Right ventricle myocardium inferior (tissue), 1 donor: Measurements from ENCODE around the gene UBE2D1. TPM values are rescaled to one million over a fixed set of nuclear protein-coding genes. Genes with fewer than 3 reads are reported as not detected.
A peak's percentile ranks its signal among the peaks of the same experiment; 100 is the strongest.

Experiments
- ATAC-seq: fragments of 200-7000 bp; cut with Tn5 transposase; one replicate; pipeline ENCODE4 v1.9.1; 2020; ENCODE audit warnings: mild to moderate bottlenecking, moderate library complexity
- DNase-seq: peaks from one replicate; pipeline ENCODE4 v3.0.0; 2021; ENCODE audit errors: missing footprints
- intact Hi-C: fragments of 100-400 bp; cut with DNase I; formaldehyde crosslinking; loops from one replicate; pipeline ENCODE4 v1.11.0; 2022
- total RNA-seq: library from RNA; stranded (reverse); fragmentation: NEBNext Ultra II Directional; extraction: Animal tissue kit (Norgen Biotek cat#: 25700); gene quantifications from one replicate; pipeline ENCODE4 v1.2.1, GENCODE V29; 2021
- donor health status: DM: no; HTN: yes; CAD: no; lungs with severe emphysema.

UBE2D1 gene
- total RNA-seq, 1 donor from 2014 or later = 55.3 TPM

DNA sequence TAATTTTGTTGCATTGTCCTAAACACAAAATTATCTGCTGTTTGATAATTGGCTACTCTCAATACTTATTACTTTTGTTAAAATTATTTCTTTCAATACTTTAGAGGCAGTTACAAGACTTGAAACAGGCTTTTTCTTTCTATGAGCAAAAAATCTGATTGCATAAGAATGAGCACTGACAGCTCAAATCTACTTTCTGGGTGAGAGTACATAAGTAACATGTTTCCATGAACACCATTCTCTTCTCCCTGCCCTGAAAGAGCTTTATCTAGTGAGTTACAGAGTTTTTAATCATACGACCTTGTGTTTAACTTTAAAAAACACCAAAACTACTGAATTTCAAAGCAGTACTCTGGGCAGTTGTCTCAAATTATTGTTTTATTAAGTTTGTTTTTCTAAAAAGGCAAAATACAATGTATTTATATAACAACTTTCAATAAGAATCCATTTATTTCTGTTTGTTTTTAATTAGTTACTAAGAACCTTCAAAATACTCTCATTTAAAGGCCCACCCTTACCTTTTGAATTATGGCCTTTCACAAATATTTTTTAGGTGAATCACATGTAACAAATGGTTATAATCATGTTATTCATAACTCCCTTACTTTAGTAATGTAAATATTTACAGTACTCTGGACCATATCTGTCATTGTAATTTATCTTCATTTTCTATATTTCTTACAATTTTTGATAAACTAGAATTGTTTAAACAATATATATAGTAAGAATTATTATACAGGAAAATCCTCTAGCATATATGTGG is 27.4 kb downstream of the UBE2D1 start:
- intact Hi-C loops = no loop called here
- no peak for ATAC-seq

DNA sequence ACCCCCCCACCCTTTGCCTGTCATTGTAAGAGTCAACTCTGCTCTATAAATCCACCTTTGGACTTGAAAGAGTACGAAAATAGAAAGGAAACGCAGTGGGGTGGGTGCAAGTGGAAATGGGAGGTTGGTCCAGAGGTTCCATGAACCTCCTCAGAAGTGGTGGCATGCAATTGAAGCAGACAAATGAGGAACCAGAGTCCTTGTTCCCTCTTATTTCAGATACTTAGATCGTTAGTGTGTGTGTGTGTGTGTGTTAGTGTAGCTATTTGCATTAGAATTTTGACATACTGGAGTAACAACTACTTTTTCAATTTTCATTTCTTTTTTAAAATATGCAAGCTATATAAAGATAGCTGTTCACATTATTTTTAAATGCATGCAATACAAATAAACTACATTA is 32.3 kb downstream of the UBE2D1 start:
- ATAC-seq (no peak), DNase-seq (no peak)
- intact Hi-C loops = no loop called here

More for the DNA sequence above, 27.4 kb downstream of the UBE2D1 start:
- DNase-seq = no peak

DNA sequence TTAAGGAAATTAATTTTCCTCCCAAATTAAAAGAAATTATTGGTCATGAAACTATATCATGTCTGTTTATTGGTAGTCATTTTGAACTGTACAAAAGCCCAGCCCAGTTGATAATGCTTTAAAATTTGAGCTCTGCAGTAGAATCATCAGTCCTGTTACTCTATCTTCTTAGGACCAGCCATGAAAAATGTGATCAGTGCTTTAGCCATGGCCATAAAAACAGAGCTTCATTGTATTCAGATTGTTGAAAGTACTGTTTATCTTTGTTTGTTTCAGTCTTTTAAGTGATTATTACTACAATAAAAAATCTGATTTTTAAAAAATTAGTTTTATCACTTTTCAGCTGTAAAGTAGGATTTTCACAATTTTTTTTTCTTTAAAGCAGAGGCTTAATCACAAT is 36.7 kb downstream of the UBE2D1 start:
- intact Hi-C loops = no loop called here
- DNase-seq = no peak
- no peak for ATAC-seq

DNA sequence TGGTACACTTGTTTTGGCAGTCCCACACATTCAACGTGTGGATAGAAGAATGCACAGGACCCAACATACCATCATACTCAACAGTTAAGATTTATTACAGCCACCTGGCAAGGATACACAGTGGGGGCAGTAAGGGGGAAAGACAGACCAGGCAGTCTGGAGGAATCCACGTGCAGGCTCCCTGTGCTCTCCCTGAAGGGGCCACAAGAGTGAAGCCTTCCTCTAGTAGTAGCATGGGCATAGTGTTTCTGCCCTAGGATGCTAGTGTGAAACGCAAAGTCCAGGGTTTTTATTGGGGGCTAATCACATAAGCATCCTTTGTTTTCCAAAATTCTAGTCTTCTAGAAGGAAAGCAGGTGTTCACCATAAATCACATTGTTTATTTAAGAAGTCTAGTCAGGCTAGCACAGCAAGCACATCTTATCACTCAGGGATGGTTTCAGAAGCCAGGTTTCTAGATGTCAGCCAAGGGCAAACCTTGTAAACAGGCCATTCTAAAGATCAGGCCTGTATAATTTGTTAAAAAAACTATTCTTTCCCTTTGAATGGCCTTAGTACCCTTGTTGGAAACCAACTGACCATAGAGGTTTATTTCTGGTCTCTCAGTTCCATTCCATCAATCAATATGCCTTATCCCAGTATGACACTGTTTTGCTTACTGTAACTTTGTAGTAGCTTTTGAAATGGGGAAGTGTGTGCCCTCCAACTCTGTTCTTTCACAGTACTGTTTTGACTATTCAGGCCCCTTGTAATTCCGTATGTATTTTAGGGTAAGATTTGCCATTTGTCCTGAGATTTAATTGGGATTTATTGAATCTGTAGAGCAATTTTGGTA is 38.0 kb downstream of the UBE2D1 start:
- intact Hi-C loops = no loop called here
- no peak for DNase-seq
- ATAC-seq = no peak

DNA sequence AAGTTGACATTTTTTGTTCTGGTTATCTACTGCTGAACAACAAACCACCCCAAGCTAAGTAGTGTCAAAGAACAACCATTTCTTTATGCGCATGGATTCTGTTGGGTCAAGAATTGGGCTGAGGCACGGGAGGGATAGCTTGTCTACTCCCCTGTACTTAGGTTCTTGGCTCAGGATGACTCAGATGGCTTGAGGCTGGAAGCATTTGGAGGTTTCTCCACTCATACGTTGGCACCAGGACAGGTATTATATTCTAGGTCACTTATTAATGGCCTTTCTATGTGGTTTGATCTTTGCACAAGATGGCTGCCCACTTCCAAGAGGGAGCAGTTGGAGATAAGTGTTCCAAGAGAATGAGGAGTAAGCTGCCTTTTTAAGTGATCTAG is 38.6 kb downstream of the UBE2D1 start:
- no peak for DNase-seq
- intact Hi-C loops = no loop called here
- no peak for ATAC-seq

DNA sequence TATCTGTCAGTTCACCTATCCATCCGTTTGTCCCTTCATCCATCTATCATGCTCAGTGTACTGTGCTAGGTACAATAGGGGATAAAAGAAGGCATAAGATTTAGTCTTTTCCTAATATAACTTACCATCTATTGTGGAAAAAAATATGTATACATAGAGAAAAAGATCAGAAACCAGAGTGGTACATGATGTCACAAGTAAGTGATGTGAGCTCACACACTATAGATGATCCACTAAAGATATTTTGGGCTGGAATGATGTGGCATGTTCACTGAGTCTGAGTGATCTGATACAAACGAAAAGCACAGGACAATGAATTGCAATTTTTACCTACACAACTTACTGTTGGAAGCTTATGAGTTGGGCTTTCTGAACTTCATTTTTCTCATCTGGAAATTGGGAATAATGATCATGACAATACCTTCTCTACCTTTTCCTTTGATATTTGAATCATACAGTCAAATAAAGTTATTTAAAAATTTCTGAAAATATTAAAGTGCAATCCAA is 47.7 kb downstream of the UBE2D1 start:
- intact Hi-C loops = loop anchor here (10.0 kb wide), 1 partner anchor 208 kb away; no protein-coding TSS in a partner anchor
- DNase-seq = no peak
- no peak for ATAC-seq

DNA sequence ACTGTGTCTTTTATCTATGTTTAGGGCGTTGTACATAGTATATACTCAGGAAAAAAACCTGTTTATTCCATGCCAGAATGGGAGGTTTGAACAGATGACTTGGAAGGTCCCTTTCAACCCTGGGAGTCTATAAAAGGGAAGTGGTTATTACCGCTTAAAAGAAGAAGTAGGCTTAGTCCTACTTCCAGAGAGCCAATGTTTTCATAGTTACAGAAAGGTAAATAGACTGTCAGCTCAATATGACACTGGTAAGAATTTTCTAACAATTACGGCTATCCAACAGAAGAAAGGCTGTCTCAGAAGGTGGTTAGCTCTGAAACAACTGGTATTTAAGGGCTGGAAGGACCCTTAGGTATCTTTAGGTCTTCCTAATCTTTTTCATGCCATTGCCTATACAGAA is 49.3 kb downstream of the UBE2D1 start:
- DNase-seq (no peak), ATAC-seq (no peak)
- intact Hi-C loops = loop anchor here (2.0 to 10.0 kb wide), 3 partner anchors 49 to 209 kb away; partner anchors contain the start of gene UBE2D1

DNA sequence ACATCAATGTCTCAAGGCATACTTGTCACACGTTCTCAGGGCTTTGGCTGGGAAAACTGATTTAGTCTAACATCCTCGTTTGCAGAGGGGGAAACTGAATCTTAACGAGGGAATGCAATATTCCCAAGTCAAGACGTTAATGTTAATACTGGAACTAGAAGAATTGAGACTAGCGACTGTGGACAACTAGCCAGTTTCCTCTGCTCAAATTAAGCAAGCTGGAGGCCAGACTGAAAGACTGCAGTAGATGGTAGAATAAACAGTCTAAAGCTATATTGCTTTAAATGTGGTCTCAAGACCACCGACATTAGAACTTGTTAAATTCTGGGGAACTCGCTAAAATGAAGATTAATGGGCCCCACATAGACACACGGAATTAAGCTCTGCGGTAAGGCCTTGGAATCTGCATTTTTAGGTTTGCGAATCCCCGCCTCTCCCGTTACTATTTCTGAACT is 49.8 kb downstream of the UBE2D1 start:
- intact Hi-C loops = loop anchor here (2.0 to 10.0 kb wide), 3 partner anchors 50 to 210 kb away; partner anchors contain the start of gene UBE2D1
- DNase-seq (no peak), ATAC-seq (peak; percentile 3)

DNA sequence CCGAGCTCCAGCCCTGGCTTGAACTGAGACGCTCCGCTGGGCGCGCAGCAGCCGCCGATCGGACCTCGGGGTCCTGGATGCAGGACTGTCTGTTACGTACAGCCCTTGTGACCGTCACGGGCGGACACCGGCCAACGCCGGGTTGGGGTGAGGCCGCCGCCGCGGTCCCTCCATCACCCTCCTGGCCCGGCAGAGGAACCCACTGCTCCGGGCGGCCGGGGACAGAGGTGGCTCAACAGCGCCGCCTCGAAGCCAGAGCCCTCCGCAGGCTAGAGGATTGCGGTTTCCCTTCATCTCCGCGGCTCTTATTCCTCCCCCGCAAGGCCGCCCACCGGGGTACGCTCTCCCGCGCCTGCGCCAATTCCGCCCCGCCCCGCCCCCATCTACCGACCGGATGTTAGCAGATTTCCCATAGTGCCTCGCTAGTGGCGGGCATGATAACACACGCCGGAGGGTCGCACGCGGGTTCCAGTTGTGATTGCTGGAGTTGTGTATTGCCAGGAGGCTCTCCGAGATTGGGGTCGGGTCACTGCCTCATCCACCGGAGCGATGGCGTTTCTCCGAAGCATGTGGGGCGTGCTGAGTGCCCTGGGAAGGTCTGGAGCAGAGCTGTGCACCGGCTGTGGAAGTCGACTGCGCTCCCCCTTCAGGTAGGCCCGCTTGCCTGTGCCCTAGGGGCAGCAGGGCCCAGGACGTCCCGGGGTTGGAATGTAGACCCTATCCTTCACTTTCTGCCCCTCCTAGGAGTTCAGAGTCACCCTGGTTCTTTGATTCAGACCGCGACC is 50.4 kb downstream of the UBE2D1 start, which contains the start of gene TFAM:
TSS of gene TFAM (plus strand) at position 412 of the 785 bp plus-strand sequence. CDS start at position 550, 138 bp downstream.
- ATAC-seq (peak; percentile 99), DNase-seq (peak; percentile 97)
- intact Hi-C loops = loop anchor here (1.0 to 10.0 kb wide), 4 partner anchors 50 to 210 kb away; partner anchors contain the start of genes CISD1 and UBE2D1

DNA sequence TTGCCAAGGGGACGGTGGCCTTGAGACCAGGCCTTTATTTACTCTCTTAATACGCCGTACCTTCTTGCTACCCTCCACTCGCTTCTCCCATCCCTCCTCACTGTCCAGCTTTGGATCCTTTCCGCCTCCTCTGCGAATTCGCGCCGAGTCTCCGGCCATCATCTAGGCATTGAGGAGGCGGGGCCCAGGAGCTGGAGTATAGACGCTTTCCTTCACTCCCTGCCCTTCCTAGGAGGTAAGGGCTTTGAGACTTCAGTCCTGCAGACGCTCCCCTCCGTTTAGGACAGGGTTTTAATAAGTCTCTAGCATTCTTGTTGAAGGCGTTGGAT is 50.9 kb downstream of the UBE2D1 start:
- no peak for ATAC-seq
- DNase-seq = peak; percentile 72
- intact Hi-C loops = loop anchor here (1.0 to 10.0 kb wide), 4 partner anchors 51 to 211 kb away; partner anchors contain the start of genes CISD1 and UBE2D1

DNA sequence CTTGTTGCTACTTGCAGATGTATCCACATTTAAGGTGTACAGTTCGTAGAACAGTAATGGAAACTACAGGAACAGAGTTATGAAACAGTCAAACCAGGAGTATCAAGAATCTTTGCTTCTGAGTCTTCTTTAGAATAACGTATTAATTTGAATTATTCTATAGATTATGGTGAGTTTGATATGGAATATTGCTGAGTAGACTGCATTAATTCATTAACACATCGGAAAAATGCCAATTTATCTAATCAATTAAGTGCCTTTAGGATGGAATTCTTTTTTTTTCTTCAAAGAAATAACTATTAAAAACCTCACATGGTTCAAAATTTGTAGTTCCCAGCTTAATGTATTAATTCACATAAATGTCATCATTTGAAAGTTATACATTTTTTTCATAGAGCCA is 54.2 kb downstream of the UBE2D1 start:
- ATAC-seq = no peak
- intact Hi-C loops = loop anchor here (10.0 kb wide), 1 partner anchor 214 kb away; no protein-coding TSS in a partner anchor

DNA sequence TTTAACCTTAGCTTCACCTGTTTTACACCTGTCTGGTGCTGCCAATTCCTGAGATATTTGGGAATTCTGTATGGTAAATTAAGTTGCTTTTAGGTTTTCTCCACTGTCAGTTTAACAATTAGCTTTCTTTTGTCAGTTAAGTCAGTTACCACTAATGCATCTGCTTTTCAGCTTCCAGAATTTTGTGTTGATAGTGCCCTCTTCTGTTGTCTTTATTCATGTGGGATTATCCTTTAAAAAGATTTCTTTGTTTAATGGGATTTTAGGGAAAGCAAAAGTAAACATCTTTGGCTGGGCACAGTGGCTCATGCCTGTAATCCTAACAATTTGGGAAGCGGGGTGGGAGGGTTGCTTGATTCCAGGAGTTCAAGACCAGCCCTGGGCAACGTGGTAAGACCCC is 58.5 kb downstream of the UBE2D1 start:
- no peak for ATAC-seq
- intact Hi-C loops = no loop called here
- DNase-seq = no peak

More for the DNA sequence above, 54.2 kb downstream of the UBE2D1 start:
- no peak for DNase-seq

DNA sequence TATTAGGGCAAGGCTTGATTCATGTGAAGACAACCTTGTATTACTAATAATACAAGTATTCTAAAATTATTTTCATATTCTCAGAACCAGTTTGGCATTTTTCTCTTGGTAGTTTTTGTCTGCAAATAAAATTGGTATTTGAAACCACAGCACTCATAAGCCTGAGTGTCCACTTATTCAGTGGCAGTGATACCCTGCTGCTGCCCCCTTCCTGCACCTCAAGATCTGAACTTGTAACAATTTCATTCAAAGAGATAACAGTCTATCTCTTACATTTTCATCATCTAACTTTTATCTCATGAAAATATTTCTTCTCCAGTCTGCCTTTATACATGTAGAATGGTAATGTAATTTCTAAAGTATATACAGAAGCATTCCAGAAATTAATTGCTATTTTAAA is 59.7 kb downstream of the UBE2D1 start:
- no peak for ATAC-seq
- DNase-seq = no peak
- intact Hi-C loops = no loop called here

DNA sequence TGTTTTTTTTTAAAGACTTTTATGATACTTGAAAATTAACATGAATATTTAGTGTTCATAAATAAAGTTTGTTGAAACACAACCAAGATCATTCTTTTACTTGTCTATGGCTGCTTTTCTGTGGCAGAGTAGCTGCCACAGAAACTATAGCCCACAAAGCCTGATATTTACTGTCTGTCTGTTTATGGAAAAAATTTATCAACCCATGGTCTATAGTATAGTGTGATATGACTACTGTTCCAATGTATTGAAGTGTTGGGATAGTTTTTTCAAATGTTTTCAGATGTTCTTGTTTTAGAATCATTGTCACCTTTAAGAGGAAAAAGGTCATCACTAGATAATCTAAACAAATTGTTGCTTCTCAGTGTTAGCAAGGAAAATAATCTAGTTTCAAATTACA is 61.3 kb downstream of the UBE2D1 start:
- ATAC-seq = no peak
- intact Hi-C loops = no loop called here
- DNase-seq = no peak

DNA sequence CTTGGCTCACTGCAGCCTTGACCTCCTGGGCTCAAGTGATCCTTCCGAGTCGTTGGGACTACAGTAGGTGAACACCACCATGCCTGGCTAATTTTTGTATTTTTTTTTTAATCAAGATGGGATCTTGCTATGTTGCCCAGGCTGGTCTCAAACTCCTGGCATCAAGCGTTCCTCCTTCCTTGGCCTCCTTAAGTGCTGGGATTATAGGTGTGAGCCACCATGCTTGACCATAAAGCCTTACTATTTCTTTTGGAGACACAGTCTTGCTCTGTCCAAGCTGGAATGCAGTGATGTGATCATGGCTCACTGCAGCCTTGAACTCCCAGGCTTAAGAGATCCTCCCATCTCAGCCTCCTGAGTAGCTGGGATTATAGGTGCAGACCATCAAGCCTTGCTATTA is 63.0 kb downstream of the UBE2D1 start:
- DNase-seq (no peak), ATAC-seq (no peak)
- intact Hi-C loops = no loop called here

DNA sequence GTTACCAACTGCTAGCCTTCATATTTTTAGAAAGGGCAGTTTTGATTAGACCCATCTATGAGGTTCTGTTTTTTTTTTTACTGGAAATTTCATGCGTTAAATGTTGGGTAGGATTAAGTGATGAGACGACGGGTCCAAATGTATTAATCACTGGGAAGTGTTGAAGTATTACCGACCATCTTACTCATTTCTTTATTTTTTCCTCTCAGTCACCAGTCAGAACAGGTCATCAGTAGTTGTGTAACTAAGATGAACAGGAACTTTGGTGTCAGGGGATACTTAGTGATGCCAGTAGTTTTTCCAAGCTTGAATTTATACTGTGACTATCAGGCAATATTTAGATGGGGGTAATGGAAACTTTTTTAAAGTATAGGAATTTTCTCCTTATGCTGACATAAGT is 64.6 kb downstream of the UBE2D1 start:
- ATAC-seq = no peak
- intact Hi-C loops = no loop called here
- no peak for DNase-seq

DNA sequence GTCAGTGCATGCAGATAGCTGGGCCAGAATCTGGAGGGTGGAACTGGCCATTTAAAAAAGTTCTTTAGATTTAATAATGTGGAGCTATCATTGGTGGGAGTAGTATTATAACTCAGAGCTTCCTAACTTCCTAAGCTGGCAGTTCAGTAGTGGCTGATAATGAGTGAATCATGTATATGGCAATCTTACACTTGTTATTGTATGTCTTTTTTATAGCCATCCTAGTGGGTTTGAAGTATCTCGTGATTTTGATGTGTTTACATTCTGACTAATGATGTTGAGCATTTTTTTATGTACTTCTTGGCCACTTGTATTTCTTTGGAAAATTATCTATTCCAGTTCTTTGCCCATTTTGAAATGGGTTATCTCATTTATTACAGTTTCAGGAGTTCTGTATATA is 65.8 kb downstream of the UBE2D1 start:
- ATAC-seq (no peak), DNase-seq (no peak)
- intact Hi-C loops = no loop called here

DNA sequence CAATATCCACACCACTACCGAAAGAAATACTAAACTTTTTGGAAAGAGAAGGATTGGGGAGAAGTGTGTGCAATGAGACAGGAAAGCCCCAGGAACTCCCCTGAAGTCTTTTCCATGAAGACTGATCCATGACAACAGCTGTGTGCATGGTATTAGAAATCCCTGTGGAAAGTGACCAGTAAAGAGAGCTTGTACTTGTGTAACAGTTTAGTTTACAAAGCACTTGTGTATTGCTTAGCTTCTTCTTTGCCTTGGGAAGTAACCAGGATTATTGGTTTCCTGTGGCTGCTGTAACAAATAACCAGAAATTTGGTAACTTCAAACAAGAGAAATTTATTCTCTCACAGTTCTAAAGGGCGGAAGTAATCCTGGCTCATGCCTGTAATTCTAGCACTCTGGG is 69.2 kb downstream of the UBE2D1 start:
- intact Hi-C loops = no loop called here
- DNase-seq (no peak), ATAC-seq (no peak)
